DOHH2 (cell line): ENCODE results near the gene CYB5RL.

Experiments used
- H3F3A ChIP-seq: fragments of 200-600 bp; sonication (generic), shearing (Covaris generic); 2 replicates; pipeline ENCODE4 v1.6.0; 2016; ENCODE audit warnings: antibody characterized with exemption, mild to moderate bottlenecking; ENCODE audit not compliant: control insufficient read depth, insufficient read depth
- H3K27ac ChIP-seq: fragments of 200-600 bp; sonication (generic); 2 replicates; pipeline ENCODE4 v1.5.1; 2014; ENCODE audit warnings: low read depth, mild to moderate bottlenecking, low read length, moderate library complexity
- H3K27me3 ChIP-seq: fragments of 200-600 bp; sonication (generic); 2 replicates; pipeline ENCODE4 v1.6.1; 2014; ENCODE audit warnings: mild to moderate bottlenecking, low read length, mixed read lengths; ENCODE audit not compliant: control insufficient read depth
- H3K36me3 ChIP-seq: fragments of 200-600 bp; sonication (generic); 2 replicates; pipeline ENCODE4 v1.6.1; 2014; ENCODE audit warnings: mild to moderate bottlenecking, low read length, moderate library complexity, mixed read lengths; ENCODE audit not compliant: control insufficient read depth
- H3K4me1 ChIP-seq: fragments of 200-600 bp; sonication (generic); 2 replicates; pipeline ENCODE4 v1.6.1; 2014; ENCODE audit warnings: mild to moderate bottlenecking, low read length, mixed read lengths; ENCODE audit not compliant: control insufficient read depth
- H3K4me2 ChIP-seq: fragments of 200-600 bp; sonication (generic); 2 replicates; pipeline ENCODE4 v1.6.0; 2014; ENCODE audit warnings: mild to moderate bottlenecking, low read length, moderate library complexity
- H3K4me3 ChIP-seq: fragments of 200-600 bp; sonication (generic); 2 replicates; pipeline ENCODE4 v1.5.1; 2014; ENCODE audit warnings: mild to moderate bottlenecking, low read length, mixed read lengths
- H3K79me2 ChIP-seq: fragments of 200-600 bp; sonication (generic); 2 replicates; pipeline ENCODE4 v1.6.1; 2014; ENCODE audit warnings: mild to moderate bottlenecking, low read length, mixed read lengths; ENCODE audit not compliant: control insufficient read depth
- H3K9me2 ChIP-seq: fragments of 200-600 bp; sonication (generic); replicated peaks from 2 replicates; pipeline ENCODE4 v1.6.1; 2014; ENCODE audit warnings: mild to moderate bottlenecking, low read length, mixed read lengths; ENCODE audit not compliant: control insufficient read depth
- H3K9me3 ChIP-seq: fragments of 200-600 bp; sonication (generic); 2 replicates; pipeline ENCODE4 v1.6.1; 2014; ENCODE audit warnings: antibody characterized with exemption, low read length, mixed read lengths; ENCODE audit not compliant: control insufficient read depth, insufficient read depth
- H4K20me1 ChIP-seq: fragments of 200-600 bp; sonication (generic); 2 replicates; pipeline ENCODE4 v1.6.0; 2014; ENCODE audit warnings: low read depth, mild to moderate bottlenecking, antibody characterized with exemption, low read length, moderate library complexity; ENCODE audit not compliant: control insufficient read depth, insufficient read depth
- CTCF ChIP-seq: fragments of 200-600 bp; sonication (generic); IDR thresholded peaks from one replicate; pipeline ENCODE4 v1.5.1; 2014; ENCODE audit warnings: antibody characterized with exemption, mild to moderate bottlenecking, low read depth, low read length; ENCODE audit not compliant: poor library complexity, severe bottlenecking
- EZH2phosphoT487 ChIP-seq: fragments of 200-600 bp; sonication (generic); IDR thresholded peaks from 2 replicates; pipeline ENCODE4 v1.6.1; 2017; ENCODE audit warnings: borderline replicate concordance, mild to moderate bottlenecking, antibody characterized with exemption, low read length, moderate library complexity, mixed read lengths

The CYB5RL gene

GRCh38 chr1:54227891-54228310 is 28.1 kb upstream of the CYB5RL start:
- Histone ChIP-seq H3K36me3 (no peaks in the 10 kb centered on the region), H3K27ac (no peak overlapping the region), H4K20me1 (no peaks in the 10 kb centered on the region), H3K4me2 (no peak overlapping the region), H3K9me3 (no peaks in the 10 kb centered on the region), H3F3A (no peaks in the 10 kb centered on the region), H3K79me2 (no peaks in the 10 kb centered on the region), H3K4me1 (peaks cover 6% of the 10 kb centered on the region), H3K4me3 (no peak overlapping the region), H3K27me3 (no peaks in the 10 kb centered on the region), H3K9me2 (no peaks in the 10 kb centered on the region)
- no peak for TF ChIP-seq EZH2phosphoT487
- no peak for TF ChIP-seq CTCF

GRCh38 chr1:54227091-54227602 is 27.3 kb upstream of the CYB5RL start:
- H3K4me2 ChIP-seq, result no peak overlapping the region

DNA sequence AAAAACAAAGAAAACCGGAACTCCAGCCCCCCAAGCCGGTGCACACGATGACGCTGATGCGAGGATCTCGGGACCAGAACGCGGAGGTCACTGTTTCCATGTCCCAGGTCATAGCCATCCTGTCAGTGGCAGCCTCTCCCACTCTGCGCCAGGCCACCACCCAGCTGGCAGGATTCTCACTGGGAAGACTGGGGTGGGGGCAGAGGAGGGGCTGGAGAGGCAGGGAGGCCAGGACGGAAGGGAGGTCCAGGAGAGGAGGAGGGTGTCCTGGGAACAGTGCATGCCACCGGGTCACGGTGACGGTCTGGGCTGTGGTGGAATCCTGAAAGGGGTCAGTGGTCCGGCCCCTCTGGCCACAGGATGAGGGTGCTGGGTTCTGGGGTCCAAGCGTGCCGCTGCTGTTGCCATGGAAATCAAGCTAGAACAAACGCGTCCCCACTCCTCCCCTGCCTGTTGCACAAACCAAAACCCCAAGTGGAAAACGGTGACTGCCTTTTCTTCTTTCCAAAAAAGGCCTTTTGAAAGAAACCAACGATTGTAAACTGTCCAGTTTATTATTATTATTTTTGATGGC is 26.2 kb upstream of the CYB5RL start:
- H3K4me2 ChIP-seq, result no peak overlapping the region
- no peak overlapping the region for H3K4me3 ChIP-seq
- H3K4me1 ChIP-seq, result peaks cover 2% of the 10 kb centered on the region
- H3K79me2 ChIP-seq, result no peaks in the 10 kb centered on the region
- no peak for TF ChIP-seq CTCF
- TF ChIP-seq EZH2phosphoT487, result no peak
- H3K9me3 ChIP-seq, result no peaks in the 10 kb centered on the region
- H3K27ac ChIP-seq, result no peak overlapping the region
- no peaks in the 10 kb centered on the region for H3K9me2 ChIP-seq
- no peaks in the 10 kb centered on the region for H3F3A ChIP-seq
- no peaks in the 10 kb centered on the region for H3K36me3 ChIP-seq
- no peaks in the 10 kb centered on the region for H3K27me3 ChIP-seq
- H4K20me1 ChIP-seq, result no peaks in the 10 kb centered on the region

More at GRCh38 chr1:54227091-54227602, 27.3 kb upstream of the CYB5RL start:
- Histone ChIP-seq H3K9me3 (no peaks in the 10 kb centered on the region), H3F3A (no peaks in the 10 kb centered on the region), H4K20me1 (no peaks in the 10 kb centered on the region), H3K79me2 (no peaks in the 10 kb centered on the region), H3K4me3 (no peak overlapping the region), H3K27ac (no peak overlapping the region), H3K27me3 (no peaks in the 10 kb centered on the region), H3K36me3 (no peaks in the 10 kb centered on the region), H3K9me2 (no peaks in the 10 kb centered on the region), H3K4me1 (peaks cover 6% of the 10 kb centered on the region)
- no peak for TF ChIP-seq EZH2phosphoT487
- no peak for TF ChIP-seq CTCF
